GM12878 (cell line): ENCODE results near the gene CGA. TPM values are rescaled to one million over a fixed set of nuclear protein-coding genes. Genes with fewer than 3 reads are reported as not detected.

ENCODE experiments used
- ATAC-seq: fragments of 200-7000 bp; cut with Tn5 transposase; 3 replicates; pipeline ENCODE4 v1.9.1; 2020; ENCODE audit warnings: mild to moderate bottlenecking, moderate library complexity
- BruUV-seq: library from RNA; stranded (reverse); fragments of 400-500 nt; replicated peaks from 2 replicates; lab custom pipeline; 2021; lab: Mats Ljungman, UMichigan
- CTCF ChIA-PET: fragments of 300-600 bp; sonication (Branson Sonifier 250); formaldehyde crosslinking; extraction: SDS; loops from one replicate; lab custom pipeline; 2021; ENCODE audit warnings: inconsistent platforms; lab: Yijun Ruan, JAX
- POLR2A ChIA-PET: fragments of 350-600 bp; formaldehyde crosslinking; extraction: SDS; loops from one replicate; lab custom pipeline; 2021; ENCODE audit warnings: inconsistent platforms; lab: Charles Lee
- RAD21 ChIA-PET: fragments of 300-600 bp; sonication (Branson Sonifier 250); formaldehyde crosslinking; loops from one replicate; lab custom pipeline; 2023; ENCODE audit warnings: antibody characterized with exemption; ENCODE audit not compliant: unreplicated experiment; lab: Charles Lee
- SMC1A ChIA-PET: fragments of 300-600 bp; sonication (Branson Sonifier 250); formaldehyde crosslinking; loops from one replicate; lab custom pipeline; 2023; ENCODE audit not compliant: unreplicated experiment, uncharacterized antibody; lab: Charles Lee
- DNase-seq: peaks from one replicate; pipeline ENCODE4 v3.0.0-alpha.2; 2011; ENCODE audit warnings: low read depth, low spot score
- FAIRE-seq: peaks from 3 replicates; lab custom pipeline; 2011; peaks lifted over from hg19 to GRCh38; lab: Jason Lieb, UNC
- H2AFZ ChIP-seq: 2 replicates; pipeline ENCODE4 v1.6.0; 2011; ENCODE audit warnings: low read depth, low read length, control low read depth; ENCODE audit not compliant: control insufficient read depth
- H3K27ac ChIP-seq: 2 replicates; pipeline ENCODE4 v1.5.1; 2011; ENCODE audit warnings: control low read depth; ENCODE audit not compliant: control insufficient read depth, insufficient read depth
- H3K27me3 ChIP-seq, 2 experiments: replicated peaks in 1 of 2; 2 replicates each; pipeline versions ENCODE4 v1.6.0 to v1.6.1; 2011; ENCODE audit warnings: low read length in 1 of 2; ENCODE audit not compliant: control insufficient read depth in 2 of 2, insufficient read depth in 2 of 2
- H3K36me3 ChIP-seq, 2 experiments: 2 replicates each; pipeline ENCODE4 v1.5.1; 2011; ENCODE audit warnings: low read length in 1 of 2; ENCODE audit not compliant: control insufficient read depth in 2 of 2, insufficient read depth in 2 of 2
- H3K4me1 ChIP-seq: 2 replicates; pipeline ENCODE4 v1.6.1; 2011; ENCODE audit warnings: mild to moderate bottlenecking, low read length, moderate library complexity, mixed read lengths; ENCODE audit not compliant: control insufficient read depth, insufficient read depth
- H3K4me2 ChIP-seq: 2 replicates; pipeline ENCODE4 v1.6.0; 2011; ENCODE audit warnings: control low read depth; ENCODE audit not compliant: control insufficient read depth, insufficient read depth
- H3K4me3 ChIP-seq: fragments of 200-600 bp; sonication (generic); 2 replicates; pipeline ENCODE4 v1.5.1; 2016
- H3K79me2 ChIP-seq: 2 replicates; pipeline ENCODE4 v1.6.0; 2011; ENCODE audit warnings: low read length; ENCODE audit not compliant: control insufficient read depth, insufficient read depth
- H3K9ac ChIP-seq: 2 replicates; pipeline ENCODE4 v1.8.0; 2011; ENCODE audit warnings: low read length, control low read depth, mixed read lengths; ENCODE audit not compliant: control insufficient read depth, insufficient read depth
- H3K9me3 ChIP-seq: replicated peaks from 3 replicates; pipeline ENCODE4 v1.5.1; 2011; ENCODE audit warnings: mild to moderate bottlenecking, low read length; ENCODE audit not compliant: control insufficient read depth, insufficient read depth
- H4K20me1 ChIP-seq: 2 replicates; pipeline ENCODE4 v1.6.0; 2011; ENCODE audit not compliant: control insufficient read depth, insufficient read depth
- BHLHE40 ChIP-seq, 2 experiments: fragments of 450-650 bp in 1 of 2; IDR thresholded peaks; 2 replicates each; pipeline ENCODE4 v1.6.1; 2011 to 2017; ENCODE audit warnings: low read depth in 2 of 2, borderline replicate concordance in 1 of 2, improper control_type of control experiment in 1 of 2, low read length in 1 of 2, mild to moderate bottlenecking in 1 of 2
- CREB1 ChIP-seq: IDR thresholded peaks from 2 replicates; pipeline ENCODE4 v1.6.1; 2012; ENCODE audit warnings: low read depth, mild to moderate bottlenecking, inconsistent platforms
- HCFC1 ChIP-seq: fragments of 150-350 bp; IDR thresholded peaks from 2 replicates; pipeline ENCODE4 v1.6.1; 2014; ENCODE audit warnings: low read length
- MTA3 ChIP-seq: IDR thresholded peaks from 2 replicates; pipeline ENCODE4 v1.6.1; 2012; ENCODE audit warnings: low read length, inconsistent platforms, borderline replicate concordance
- SPI1 ChIP-seq: IDR thresholded peaks from 2 replicates; pipeline ENCODE4 v1.6.1; 2011; ENCODE audit warnings: low read depth, mild to moderate bottlenecking, low read length, moderate library complexity, borderline replicate concordance; ENCODE audit not compliant: insufficient read depth
- TCF7 ChIP-seq: IDR thresholded peaks from 2 replicates; pipeline ENCODE4 v1.6.1; 2014; ENCODE audit warnings: antibody characterized with exemption, borderline replicate concordance
- ZNF622 ChIP-seq: fragments of 450-650 bp; IDR thresholded peaks from 2 replicates; pipeline ENCODE4 v1.6.1; 2017; ENCODE audit warnings: mild to moderate bottlenecking, inconsistent platforms
- WGBS: methylation state at CpG from one replicate; pipeline ENCODE4 v1.1.6; 2016; ENCODE audit warnings: low lambda C conversion rate; ENCODE audit not compliant: insufficient replicate concordance, insufficient coverage; ENCODE audit errors: missing lambda C conversion rate; 5-methylcytosine and 5-hydroxymethylcytosine counted together
- in situ Hi-C: fragments of 300-500 bp; cut with MboI; formaldehyde crosslinking; loops from 9 replicates; pipeline ENCODE4 v1.14.3; 2018; ENCODE audit warnings: mixed read lengths
- intact Hi-C: fragments of 100-400 bp; cut with micrococcal nuclease; formaldehyde crosslinking; loops from one replicate; pipeline ENCODE4 v1.14.2; 2022; ENCODE audit not compliant: unreplicated experiment
- polyA plus RNA-seq, 11 experiments: library from polyadenylated mRNA; depleted of rRNA in 4 of 11; unstranded in 6 of 11; stranded (reverse) in 5 of 11; fragments of >200 nt; fragmentation: Nextera tagmentation in 4 of 11; fragmentation: Illumina TruSeq in 1 of 11; extraction: Ambion mirVana in 4 of 11; extraction: Trizol in 1 of 11; gene quantifications; 1 replicate in 1 of 11; 2 replicates in 10 of 11; pipeline versions ENCODE4 v1.2.1 to v1.2.3, GENCODE V29; 2011 to 2016; ENCODE audit warnings: inconsistent platforms in 2 of 11, missing spikeins in 2 of 11, low read depth in 1 of 11
- total RNA-seq, 4 experiments: library from RNA; depleted of rRNA in 3 of 4; stranded (reverse); fragments of >200 nt in 3 of 4; fragmentation: Illumina TruSeq in 1 of 4; extraction: Trizol in 1 of 4; gene quantifications; 2 replicates each; pipeline versions ENCODE4 v1.2.1 to v1.2.3, GENCODE V29; 2013 to 2021
- TF ChIP-seq, protein P1 (sequence below): fragments of 450-650 bp; IDR thresholded peaks from 2 replicates; pipeline ENCODE4 v1.6.1; 2017; ENCODE audit warnings: low read depth, mild to moderate bottlenecking, moderate library complexity

The CGA gene
- total and polyA plus RNA-seq, 10 of the 15 experiments (the other 5 are each of a cell fraction or from before 2014, with no cell fraction given), result 0.10 to 0.27 (median 0.12) TPM; not detected in 6

GRCh38 chr6:87115402-87116135, 20.7 kb upstream of the CGA start (continued):
- TF ChIP-seq, protein P1, sequence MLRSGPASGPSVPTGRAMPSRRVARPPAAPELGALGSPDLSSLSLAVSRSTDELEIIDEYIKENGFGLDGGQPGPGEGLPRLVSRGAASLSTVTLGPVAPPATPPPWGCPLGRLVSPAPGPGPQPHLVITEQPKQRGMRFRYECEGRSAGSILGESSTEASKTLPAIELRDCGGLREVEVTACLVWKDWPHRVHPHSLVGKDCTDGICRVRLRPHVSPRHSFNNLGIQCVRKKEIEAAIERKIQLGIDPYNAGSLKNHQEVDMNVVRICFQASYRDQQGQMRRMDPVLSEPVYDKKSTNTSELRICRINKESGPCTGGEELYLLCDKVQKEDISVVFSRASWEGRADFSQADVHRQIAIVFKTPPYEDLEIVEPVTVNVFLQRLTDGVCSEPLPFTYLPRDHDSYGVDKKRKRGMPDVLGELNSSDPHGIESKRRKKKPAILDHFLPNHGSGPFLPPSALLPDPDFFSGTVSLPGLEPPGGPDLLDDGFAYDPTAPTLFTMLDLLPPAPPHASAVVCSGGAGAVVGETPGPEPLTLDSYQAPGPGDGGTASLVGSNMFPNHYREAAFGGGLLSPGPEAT, result no peak

GRCh38 chr6:87110636-87111035, 15.7 kb upstream of the CGA start:
- Histone ChIP-seq H3K9me3 (no peaks in the 10 kb centered on the region), H3K27me3 (no peaks in the 10 kb centered on the region), H3K4me3 (no peak overlapping the region), H3K9ac (no peak overlapping the region), H3K4me1 (no peaks in the 10 kb centered on the region), H4K20me1 (no peaks in the 10 kb centered on the region), H3K36me3 (no peaks in the 10 kb centered on the region), H3K27ac (no peak overlapping the region), H3K79me2 (no peaks in the 10 kb centered on the region), H2AFZ (no peak overlapping the region), H3K4me2 (no peak overlapping the region)
- TF ChIP-seq ZNF622 (no peak), HCFC1 (no peak), TCF7 (no peak), MTA3 (no peak), CREB1 (no peak), SPI1 (peak; percentile 78), BHLHE40 (IDR thresholded peaks at IDR 0.05; ENCODE audit: borderline replicate concordance in 1 of 2, low read depth in 2 of 2, low read length in 1 of 2) (no peak)
- ChIA-PET CTCF (interaction anchor here (0.8 kb wide), 1 partner anchor 43 kb away, joined by 3 read pairs; no protein-coding TSS in a partner anchor), SMC1A (no interaction called here), POLR2A (no interaction called here), RAD21 (interaction anchor here (1.6 kb wide), 1 partner anchor 32 kb away, joined by 3 read pairs; no protein-coding TSS in a partner anchor)
- intact Hi-C loops, result no loop called here
- DNase-seq, result no peak
- 100% methylated on average over 1 of the region's 1 CpG for WGBS
- ATAC-seq, result no peak; the same call in 2 of the 3 replicates
- in situ Hi-C loops, result no loop called here
- no TSS peak for BruUV-seq
- FAIRE-seq, result no peak
